ENCODE data around the gene FBXO10. TPM values are rescaled to one million over a fixed set of nuclear protein-coding genes. Genes with fewer than 3 reads are reported as not detected.
"Not testable (repeated sequence)": the region's sequence is repeated elsewhere in the genome, so short reads cannot be mapped to it uniquely, and the experiment has no call there.

Gene FBXO10
- total RNA-seq, 1 donor, result 16.4 TPM

DNA sequence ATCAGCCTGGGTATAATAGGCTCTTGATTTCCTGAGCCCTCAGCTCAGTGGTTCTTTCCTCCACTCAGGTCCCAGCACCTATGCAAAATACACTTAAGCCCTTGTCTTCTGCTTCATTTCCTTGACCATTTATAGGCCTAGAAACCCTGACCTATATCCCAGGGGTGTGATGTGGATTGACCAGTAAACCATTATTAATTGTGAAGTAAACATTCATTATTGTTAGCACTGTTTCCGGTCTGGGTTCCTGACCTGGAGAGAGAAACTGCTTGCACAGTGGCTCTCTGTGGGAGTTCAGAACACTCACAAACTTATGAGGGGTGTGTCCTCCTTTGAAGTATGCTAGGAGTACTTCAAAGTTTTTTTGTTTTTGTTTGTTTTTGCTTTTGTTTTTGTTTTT is 35.8 kb upstream of the FBXO10 start:
- no peak overlapping the region for H3K4me3 ChIP-seq (ENCODE audit: low read depth, low read length)
- DNase-seq (ENCODE audit: low read depth), result no peak
- TF ChIP-seq, protein P1, sequence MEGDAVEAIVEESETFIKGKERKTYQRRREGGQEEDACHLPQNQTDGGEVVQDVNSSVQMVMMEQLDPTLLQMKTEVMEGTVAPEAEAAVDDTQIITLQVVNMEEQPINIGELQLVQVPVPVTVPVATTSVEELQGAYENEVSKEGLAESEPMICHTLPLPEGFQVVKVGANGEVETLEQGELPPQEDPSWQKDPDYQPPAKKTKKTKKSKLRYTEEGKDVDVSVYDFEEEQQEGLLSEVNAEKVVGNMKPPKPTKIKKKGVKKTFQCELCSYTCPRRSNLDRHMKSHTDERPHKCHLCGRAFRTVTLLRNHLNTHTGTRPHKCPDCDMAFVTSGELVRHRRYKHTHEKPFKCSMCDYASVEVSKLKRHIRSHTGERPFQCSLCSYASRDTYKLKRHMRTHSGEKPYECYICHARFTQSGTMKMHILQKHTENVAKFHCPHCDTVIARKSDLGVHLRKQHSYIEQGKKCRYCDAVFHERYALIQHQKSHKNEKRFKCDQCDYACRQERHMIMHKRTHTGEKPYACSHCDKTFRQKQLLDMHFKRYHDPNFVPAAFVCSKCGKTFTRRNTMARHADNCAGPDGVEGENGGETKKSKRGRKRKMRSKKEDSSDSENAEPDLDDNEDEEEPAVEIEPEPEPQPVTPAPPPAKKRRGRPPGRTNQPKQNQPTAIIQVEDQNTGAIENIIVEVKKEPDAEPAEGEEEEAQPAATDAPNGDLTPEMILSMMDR (IDR thresholded peaks at IDR 0.05; ENCODE audit: insufficient read depth, low read depth, low read length), result no peak

- no peak for DNase-seq (ENCODE audit: low read depth)
- TF ChIP-seq, protein P1 (IDR thresholded peaks at IDR 0.05; ENCODE audit: insufficient read depth, low read depth, low read length), result no peak
- no peak overlapping the region for H3K4me3 ChIP-seq (ENCODE audit: low read depth, low read length)
Observed at GRCh38 chr9:37611014-37611413, 34.8 kb upstream of the FBXO10 start.

GRCh38 chr9:37609735-37610397 is 33.7 kb upstream of the FBXO10 start:
- no peak for DNase-seq (ENCODE audit: low read depth)
- TF ChIP-seq, protein P1 (IDR thresholded peaks at IDR 0.05; ENCODE audit: insufficient read depth, low read depth, low read length), result no peak
- no peak overlapping the region for H3K4me3 ChIP-seq (ENCODE audit: low read depth, low read length)

DNA sequence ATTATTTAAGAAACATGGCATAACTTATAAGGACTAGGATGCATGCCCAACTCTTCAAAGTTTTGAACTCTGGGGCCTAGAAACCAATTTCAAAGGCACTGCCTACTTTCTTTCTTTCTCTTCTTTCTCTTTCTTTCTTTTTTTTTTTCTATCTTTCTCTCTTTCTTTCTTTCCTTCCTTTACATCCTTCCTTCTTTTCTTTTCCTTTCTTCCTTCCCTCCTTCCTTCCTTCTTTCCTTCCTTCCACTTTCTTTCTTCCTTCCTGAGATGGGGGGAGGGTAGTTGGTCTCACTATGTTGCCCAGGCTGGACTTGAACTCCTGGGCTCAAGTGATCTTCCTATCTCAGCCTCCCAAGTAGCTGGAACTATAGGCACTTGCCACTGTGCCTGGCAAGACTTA is 32.1 kb upstream of the FBXO10 start:
- TF ChIP-seq, protein P1 (IDR thresholded peaks at IDR 0.05; ENCODE audit: insufficient read depth, low read depth, low read length), result no peak
- DNase-seq (ENCODE audit: low read depth), result no peak
- H3K4me3 ChIP-seq (ENCODE audit: low read depth, low read length), result no peak overlapping the region

- no peak overlapping the region for H3K4me3 ChIP-seq (ENCODE audit: low read depth, low read length)
- TF ChIP-seq, protein P1 (IDR thresholded peaks at IDR 0.05; ENCODE audit: insufficient read depth, low read depth, low read length), result no peak
Observed at GRCh38 chr9:37604296-37604695, 28.1 kb upstream of the FBXO10 start.

DNA sequence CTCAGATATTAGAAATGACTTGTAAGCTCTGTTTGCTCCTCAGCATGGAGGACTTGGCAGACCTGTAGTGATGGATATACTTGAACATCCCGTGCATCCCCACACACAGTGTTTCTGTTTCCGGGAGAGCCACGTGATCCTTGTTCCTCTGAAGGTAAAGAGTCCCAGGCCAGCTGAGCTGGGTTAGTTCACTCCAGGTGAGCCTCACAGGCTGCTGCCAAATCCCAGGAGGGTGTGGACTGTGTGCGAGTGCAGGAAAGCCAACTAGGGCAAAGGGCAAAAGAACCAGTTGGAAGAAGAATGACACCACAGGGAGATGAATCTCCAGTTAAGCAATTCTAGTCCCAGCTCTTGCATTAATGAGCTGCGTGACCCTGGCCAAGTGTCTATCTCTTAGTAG is 26.6 kb upstream of the FBXO10 start:
- H3K4me3 ChIP-seq (ENCODE audit: low read depth, low read length), result no peak overlapping the region
- TF ChIP-seq, protein P1 (IDR thresholded peaks at IDR 0.05; ENCODE audit: insufficient read depth, low read depth, low read length), result no peak
- DNase-seq (ENCODE audit: low read depth), result no peak

More at GRCh38 chr9:37604296-37604695, 28.1 kb upstream of the FBXO10 start:
- no peak for DNase-seq (ENCODE audit: low read depth)

- DNase-seq (ENCODE audit: low read depth); H3K4me3 ChIP-seq (ENCODE audit: low read depth, low read length): not testable (repeated sequence)
Observed at GRCh38 chr9:37602061-37602460, 25.9 kb upstream of the FBXO10 start.
